Transverse colon (tissue), 3 donors: Measurements from ENCODE around the gene VASH2.

Experiments
- EP300 ChIP-seq: sonication (generic); formaldehyde crosslinking; IDR thresholded peaks from one replicate; pipeline ENCODE4 v1.6.1; 2017; ENCODE audit warnings: antibody characterized with exemption, low read depth
- POLR2A ChIP-seq: fragments of 450-650 bp; IDR thresholded peaks from one replicate; pipeline ENCODE4 v1.6.1; 2016; ENCODE audit warnings: antibody characterized with exemption, mild to moderate bottlenecking, moderate library complexity
- TF ChIP-seq, protein P1 (sequence below), 5 experiments: fragments of 200-600 bp in 3 of 5; fragments of 450-650 bp in 2 of 5; sonication (generic) in 3 of 5; IDR thresholded peaks; 1 replicate in 2 of 5; 2 replicates in 3 of 5; pipeline ENCODE4 v1.5.1; 2016 to 2017; ENCODE audit warnings: antibody characterized with exemption in 5 of 5, inconsistent platforms in 3 of 5, mild to moderate bottlenecking in 2 of 5, moderate library complexity in 1 of 5

DNA sequence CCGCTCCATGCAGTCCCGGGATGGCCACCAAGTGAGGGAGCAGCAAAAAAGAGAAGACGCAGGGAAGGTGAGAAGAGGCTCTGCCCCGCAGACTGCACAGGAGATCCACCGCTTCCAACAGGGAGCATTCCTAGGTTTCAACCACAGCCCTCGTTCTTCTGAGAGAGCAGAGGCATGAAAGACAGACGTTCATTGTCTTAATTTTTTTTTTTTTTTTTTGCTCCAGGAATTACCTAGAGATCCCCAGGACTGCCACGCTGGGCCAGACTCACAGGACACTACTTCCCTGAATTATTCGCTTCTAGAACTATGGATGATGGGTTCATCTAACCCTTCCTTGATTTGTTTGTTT lies 33.2 kb upstream of the VASH2 start:
- TF ChIP-seq, protein P1, sequence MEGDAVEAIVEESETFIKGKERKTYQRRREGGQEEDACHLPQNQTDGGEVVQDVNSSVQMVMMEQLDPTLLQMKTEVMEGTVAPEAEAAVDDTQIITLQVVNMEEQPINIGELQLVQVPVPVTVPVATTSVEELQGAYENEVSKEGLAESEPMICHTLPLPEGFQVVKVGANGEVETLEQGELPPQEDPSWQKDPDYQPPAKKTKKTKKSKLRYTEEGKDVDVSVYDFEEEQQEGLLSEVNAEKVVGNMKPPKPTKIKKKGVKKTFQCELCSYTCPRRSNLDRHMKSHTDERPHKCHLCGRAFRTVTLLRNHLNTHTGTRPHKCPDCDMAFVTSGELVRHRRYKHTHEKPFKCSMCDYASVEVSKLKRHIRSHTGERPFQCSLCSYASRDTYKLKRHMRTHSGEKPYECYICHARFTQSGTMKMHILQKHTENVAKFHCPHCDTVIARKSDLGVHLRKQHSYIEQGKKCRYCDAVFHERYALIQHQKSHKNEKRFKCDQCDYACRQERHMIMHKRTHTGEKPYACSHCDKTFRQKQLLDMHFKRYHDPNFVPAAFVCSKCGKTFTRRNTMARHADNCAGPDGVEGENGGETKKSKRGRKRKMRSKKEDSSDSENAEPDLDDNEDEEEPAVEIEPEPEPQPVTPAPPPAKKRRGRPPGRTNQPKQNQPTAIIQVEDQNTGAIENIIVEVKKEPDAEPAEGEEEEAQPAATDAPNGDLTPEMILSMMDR (IDR thresholded peaks at IDR 0.05), result no peak
- TF ChIP-seq POLR2A, result no peak
- no peak for TF ChIP-seq EP300
